ENCODE data around the gene SCYGR6. TPM values are rescaled to one million over a fixed set of nuclear protein-coding genes. Genes with fewer than 3 reads are reported as not detected.

Gene SCYGR6
- total RNA-seq, 1 donor from 2014 or later = not detected

DNA sequence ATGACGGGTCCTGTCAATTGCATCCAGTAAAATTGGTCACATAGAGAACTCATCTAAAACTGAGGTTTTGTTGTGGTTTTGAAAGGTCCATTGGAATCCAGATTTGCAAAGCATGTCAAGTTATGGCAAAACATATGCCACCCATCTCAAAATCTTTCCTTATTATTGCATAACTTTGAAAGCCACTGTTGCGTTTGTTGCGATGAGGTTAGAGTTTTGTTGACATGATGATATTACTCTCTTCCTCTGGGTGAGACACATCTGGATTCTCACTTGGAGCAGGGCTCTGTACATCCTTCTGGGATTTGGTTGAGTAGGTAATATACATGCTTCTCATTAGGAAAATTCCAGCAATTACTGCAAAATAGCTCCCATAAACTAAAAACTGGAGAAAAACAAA is 37.4 kb downstream of the SCYGR6 start:
- H3K9me3 Mint-ChIP-seq (ENCODE audit: unreplicated experiment) = no peaks in the 10 kb centered on the region
- H3K27me3 Mint-ChIP-seq (ENCODE audit: unreplicated experiment) = no peaks in the 10 kb centered on the region
- no peak overlapping the region for H3K4me3 Mint-ChIP-seq (ENCODE audit: unreplicated experiment)
- no peak for DNase-seq
- H3K27ac Mint-ChIP-seq (ENCODE audit: unreplicated experiment) = no peak overlapping the region
- H3K36me3 Mint-ChIP-seq (ENCODE audit: unreplicated experiment) = no peaks in the 10 kb centered on the region
- TF ChIP-seq, protein P1, sequence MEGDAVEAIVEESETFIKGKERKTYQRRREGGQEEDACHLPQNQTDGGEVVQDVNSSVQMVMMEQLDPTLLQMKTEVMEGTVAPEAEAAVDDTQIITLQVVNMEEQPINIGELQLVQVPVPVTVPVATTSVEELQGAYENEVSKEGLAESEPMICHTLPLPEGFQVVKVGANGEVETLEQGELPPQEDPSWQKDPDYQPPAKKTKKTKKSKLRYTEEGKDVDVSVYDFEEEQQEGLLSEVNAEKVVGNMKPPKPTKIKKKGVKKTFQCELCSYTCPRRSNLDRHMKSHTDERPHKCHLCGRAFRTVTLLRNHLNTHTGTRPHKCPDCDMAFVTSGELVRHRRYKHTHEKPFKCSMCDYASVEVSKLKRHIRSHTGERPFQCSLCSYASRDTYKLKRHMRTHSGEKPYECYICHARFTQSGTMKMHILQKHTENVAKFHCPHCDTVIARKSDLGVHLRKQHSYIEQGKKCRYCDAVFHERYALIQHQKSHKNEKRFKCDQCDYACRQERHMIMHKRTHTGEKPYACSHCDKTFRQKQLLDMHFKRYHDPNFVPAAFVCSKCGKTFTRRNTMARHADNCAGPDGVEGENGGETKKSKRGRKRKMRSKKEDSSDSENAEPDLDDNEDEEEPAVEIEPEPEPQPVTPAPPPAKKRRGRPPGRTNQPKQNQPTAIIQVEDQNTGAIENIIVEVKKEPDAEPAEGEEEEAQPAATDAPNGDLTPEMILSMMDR (IDR thresholded peaks at IDR 0.05; ENCODE audit: partially characterized antibody, unreplicated experiment) = no peak
- peaks cover 5% of the 10 kb centered on the region for H3K4me1 Mint-ChIP-seq (ENCODE audit: low read depth, unreplicated experiment)

DNA sequence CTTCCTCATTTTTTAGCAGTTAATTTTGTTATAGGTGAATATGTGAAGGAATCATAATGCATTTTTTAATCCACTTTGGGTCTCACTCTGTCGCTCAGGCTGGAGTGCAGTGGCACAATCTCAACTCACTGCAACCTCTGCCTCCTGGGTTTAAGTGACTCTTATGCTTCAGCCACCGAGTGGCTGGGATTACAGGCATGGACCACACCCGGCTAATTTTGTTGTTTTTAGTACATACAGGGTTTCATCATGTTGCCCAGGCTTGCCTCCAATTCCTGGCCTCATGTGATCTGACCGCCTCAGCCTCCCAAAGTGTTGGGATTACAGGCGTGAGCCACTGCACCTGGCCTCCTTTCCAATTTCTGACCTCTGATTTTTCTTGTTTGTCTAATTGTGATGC is 40.3 kb downstream of the SCYGR6 start:
- Mint-ChIP-seq H3K4me1 (ENCODE audit: low read depth, unreplicated experiment) (peaks cover 5% of the 10 kb centered on the region), H3K27me3 (ENCODE audit: unreplicated experiment) (no peaks in the 10 kb centered on the region), H3K9me3 (ENCODE audit: unreplicated experiment) (no peaks in the 10 kb centered on the region), H3K36me3 (ENCODE audit: unreplicated experiment) (no peaks in the 10 kb centered on the region), H3K4me3 (ENCODE audit: unreplicated experiment) (no peak overlapping the region), H3K27ac (ENCODE audit: unreplicated experiment) (no peak overlapping the region)
- TF ChIP-seq, protein P1 (IDR thresholded peaks at IDR 0.05; ENCODE audit: partially characterized antibody, unreplicated experiment) = no peak
- DNase-seq = no peak

DNA sequence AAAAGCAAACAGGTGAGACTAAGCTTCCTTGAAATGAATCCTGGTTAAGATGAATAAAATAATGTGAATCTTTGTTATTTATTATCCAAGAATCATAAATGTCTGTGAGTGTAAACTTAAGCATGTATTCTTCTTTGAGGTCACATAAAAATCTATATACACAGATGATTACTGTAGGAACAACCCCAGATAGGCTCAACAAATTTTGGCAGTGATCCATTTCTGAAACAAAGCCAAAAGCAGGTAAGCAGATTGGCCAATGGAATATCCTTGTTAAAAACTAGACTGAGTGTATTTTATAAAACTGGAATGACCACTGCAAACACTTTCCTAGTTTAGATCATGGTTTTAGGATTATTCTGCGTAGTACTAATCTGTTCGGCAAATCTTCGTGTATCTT is 46.6 kb downstream of the SCYGR6 start:
- Mint-ChIP-seq H3K9me3 (ENCODE audit: unreplicated experiment) (no peaks in the 10 kb centered on the region), H3K36me3 (ENCODE audit: unreplicated experiment) (no peaks in the 10 kb centered on the region), H3K4me1 (ENCODE audit: low read depth, unreplicated experiment) (no peaks in the 10 kb centered on the region), H3K4me3 (ENCODE audit: unreplicated experiment) (no peak overlapping the region), H3K27ac (ENCODE audit: unreplicated experiment) (no peak overlapping the region), H3K27me3 (ENCODE audit: unreplicated experiment) (no peaks in the 10 kb centered on the region)
- no peak for DNase-seq
- TF ChIP-seq, protein P1 (IDR thresholded peaks at IDR 0.05; ENCODE audit: partially characterized antibody, unreplicated experiment) = no peak

DNA sequence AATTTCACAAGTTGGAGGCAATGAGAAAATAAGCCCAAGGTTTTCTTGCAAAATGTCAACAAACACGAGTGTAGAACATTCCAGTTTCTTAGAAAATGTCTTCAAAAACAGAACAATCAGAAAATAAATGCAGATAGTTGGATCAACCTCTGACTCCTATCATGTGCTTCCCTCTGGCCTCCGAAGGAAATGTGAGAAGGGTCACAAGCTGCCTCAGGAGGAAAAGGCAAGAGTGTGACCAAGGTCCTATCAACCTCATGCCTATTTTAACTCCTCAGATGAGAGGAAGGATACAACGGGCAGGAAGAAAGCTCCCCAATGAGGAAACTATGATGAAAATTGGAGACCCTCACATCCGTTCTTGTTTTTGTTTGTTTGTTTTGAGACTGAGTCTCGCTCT is 50.1 kb downstream of the SCYGR6 start:
- Mint-ChIP-seq H3K4me3 (ENCODE audit: unreplicated experiment) (no peak overlapping the region), H3K36me3 (ENCODE audit: unreplicated experiment) (no peaks in the 10 kb centered on the region)
- TF ChIP-seq, protein P1 (IDR thresholded peaks at IDR 0.05; ENCODE audit: partially characterized antibody, unreplicated experiment) = no peak

More for the DNA sequence above, 50.1 kb downstream of the SCYGR6 start:
- H3K27me3 Mint-ChIP-seq (ENCODE audit: unreplicated experiment) = no peaks in the 10 kb centered on the region
- H3K9me3 Mint-ChIP-seq (ENCODE audit: unreplicated experiment) = no peaks in the 10 kb centered on the region
- H3K27ac Mint-ChIP-seq (ENCODE audit: unreplicated experiment) = no peak overlapping the region
- H3K4me1 Mint-ChIP-seq (ENCODE audit: low read depth, unreplicated experiment) = no peaks in the 10 kb centered on the region
- no peak for DNase-seq

Other genes starting within 250 kb of the SCYGR6 start
- not detected for gene SCYGR2, start 125.9 kb downstream of the SCYGR6 start, total RNA-seq (ENCODE audit: unreplicated experiment)
- not detected for gene SCYGR3, start 109.9 kb downstream of the SCYGR6 start, total RNA-seq (ENCODE audit: unreplicated experiment)
- not detected for gene SCYGR4, start 107.3 kb downstream of the SCYGR6 start, total RNA-seq (ENCODE audit: unreplicated experiment)
- not detected for gene SCYGR5, start 58.0 kb downstream of the SCYGR6 start, total RNA-seq (ENCODE audit: unreplicated experiment)
- gene SLC19A3, start 6.7 kb downstream of the SCYGR6 start, total RNA-seq (ENCODE audit: unreplicated experiment) = 1.7 TPM
- gene SCYGR7, start 3.6 kb upstream of the SCYGR6 start, total RNA-seq (ENCODE audit: unreplicated experiment) = not detected
- gene SCYGR8, start 21.1 kb upstream of the SCYGR6 start, total RNA-seq (ENCODE audit: unreplicated experiment) = not detected
- gene CCL20, start 89.1 kb upstream of the SCYGR6 start, total RNA-seq (ENCODE audit: unreplicated experiment) = not detected
- gene DAW1, start 146.9 kb upstream of the SCYGR6 start, total RNA-seq (ENCODE audit: unreplicated experiment) = not detected